HuH-7.5 (cell line): ENCODE results near the gene MGAT5.

Experiments
- DNase-seq: peaks from one replicate; pipeline ENCODE4 v3.0.0; 2011; ENCODE audit warnings: low spot score

Gene MGAT5

DNA sequence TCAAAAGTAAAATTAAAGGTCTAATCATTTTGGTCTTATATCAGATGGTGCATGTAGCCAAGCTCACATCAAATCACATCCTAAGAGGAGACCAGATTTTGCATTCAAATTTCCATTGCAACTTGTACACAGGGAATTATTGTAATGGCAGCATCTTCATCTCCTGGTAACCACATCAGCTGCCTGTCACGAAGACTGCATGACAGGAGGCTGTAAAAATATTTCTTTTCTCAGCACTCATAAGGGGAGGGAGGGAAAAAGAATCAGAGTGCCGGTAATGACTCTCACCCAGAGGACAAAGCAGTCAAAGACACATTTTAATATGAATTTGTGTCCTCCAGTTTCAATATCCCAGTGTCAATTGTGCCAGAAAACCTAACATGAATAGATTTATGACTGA, 248.2 kb downstream of the MGAT5 start:
- no peak for DNase-seq
